NCI-H526 treated with DMSO at 0.1 percent for 48 hours (cell line): ENCODE results near the gene ZBTB20.
A peak's percentile ranks its signal among the peaks of the same experiment; 100 is the strongest.

Source experiments
- DNase-seq: peaks from one replicate; lab custom pipeline; 2025; lab: John Stamatoyannopoulos, UW

Gene ZBTB20

DNA sequence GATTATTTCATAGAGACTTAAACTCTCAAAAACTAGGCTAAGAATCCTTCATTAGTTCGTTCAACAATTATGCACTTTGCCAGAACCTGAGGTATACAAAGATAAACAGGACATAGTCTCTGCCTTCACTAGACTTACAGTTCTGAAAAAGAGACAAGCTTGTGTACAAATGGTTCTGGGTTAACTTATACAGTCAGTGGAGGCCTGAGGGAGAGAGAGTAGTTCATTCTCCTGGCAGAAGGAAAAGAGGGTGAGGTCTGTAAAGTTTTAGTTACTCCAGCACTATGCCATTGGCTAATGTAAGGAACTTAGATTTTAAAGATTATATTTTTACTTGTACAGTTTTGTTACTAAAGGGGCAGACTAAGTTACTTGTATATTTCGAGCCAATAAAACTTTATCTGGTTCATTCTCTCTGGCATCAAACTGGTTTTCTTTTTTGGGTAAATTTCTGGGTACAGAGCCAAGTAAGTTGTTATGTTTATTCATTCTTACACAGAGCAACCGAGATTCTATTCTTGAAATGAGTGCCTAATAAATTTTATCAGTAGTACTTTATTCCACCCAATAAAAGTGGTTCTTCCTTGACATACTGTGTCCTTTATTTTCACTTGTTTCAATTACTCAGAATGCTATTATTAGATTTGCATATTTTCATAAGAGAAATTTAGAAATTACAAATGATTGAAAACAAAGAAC, 574.6 kb downstream of the ZBTB20 start:
- no peak for DNase-seq

DNA sequence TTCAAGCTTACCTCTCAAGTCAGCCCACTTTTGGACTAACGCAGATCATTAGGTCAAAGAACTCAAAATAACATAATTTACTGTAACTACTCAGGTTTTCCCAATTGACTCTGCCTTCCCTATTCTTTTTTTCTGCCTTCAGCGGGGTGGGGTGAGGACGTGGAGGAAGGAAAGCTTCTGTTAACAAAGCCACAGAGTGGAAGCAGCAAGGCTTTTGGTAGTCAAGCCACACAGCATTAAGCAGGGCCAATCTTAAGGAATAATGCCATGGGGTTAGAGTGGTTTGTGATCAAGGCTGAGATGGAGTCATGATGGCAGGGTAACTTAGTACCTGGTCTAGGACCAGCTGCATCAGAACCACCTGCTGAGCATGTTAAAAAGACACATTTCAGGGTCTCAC, 575.7 kb downstream of the ZBTB20 start:
- DNase-seq, result no peak

DNA sequence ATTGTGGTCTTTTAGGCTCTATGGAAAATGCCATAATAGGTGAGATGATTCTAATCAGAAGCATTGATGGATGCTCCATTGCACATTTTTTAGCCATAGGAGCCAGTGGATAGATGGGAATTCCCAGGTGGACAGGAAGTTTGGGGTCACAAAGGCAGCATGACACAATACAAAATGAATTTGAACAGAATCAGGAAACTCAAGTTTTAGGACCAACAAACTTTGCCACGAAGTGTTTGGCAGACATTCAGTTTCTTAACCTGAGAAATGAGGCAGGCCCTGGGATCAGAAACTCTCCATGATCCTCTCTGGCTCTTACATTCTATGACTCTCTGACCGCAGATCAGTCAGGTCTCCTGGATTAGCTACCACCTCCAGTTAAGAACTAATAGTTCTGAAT, 577.9 kb downstream of the ZBTB20 start:
- no peak for DNase-seq

DNA sequence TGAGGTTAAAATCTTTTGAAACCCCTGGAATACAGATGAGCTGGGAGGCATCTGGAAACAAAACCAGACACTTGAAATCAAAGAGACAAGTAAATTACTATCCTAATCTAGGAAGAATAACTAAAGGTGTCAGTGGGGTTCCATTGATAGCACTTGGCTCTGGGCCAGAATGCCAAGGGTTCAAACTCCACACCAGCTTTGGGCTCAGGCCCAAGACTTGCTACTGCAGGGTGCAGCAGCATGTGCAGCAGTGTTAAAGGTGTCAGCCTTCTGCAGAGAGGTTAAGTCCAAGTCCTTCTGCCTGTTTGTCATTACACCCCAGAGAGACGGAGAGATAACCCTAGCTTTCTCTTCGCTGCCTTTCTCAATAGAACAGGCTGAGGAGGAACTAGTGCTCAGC, 579.3 kb downstream of the ZBTB20 start:
- DNase-seq, result no peak

DNA sequence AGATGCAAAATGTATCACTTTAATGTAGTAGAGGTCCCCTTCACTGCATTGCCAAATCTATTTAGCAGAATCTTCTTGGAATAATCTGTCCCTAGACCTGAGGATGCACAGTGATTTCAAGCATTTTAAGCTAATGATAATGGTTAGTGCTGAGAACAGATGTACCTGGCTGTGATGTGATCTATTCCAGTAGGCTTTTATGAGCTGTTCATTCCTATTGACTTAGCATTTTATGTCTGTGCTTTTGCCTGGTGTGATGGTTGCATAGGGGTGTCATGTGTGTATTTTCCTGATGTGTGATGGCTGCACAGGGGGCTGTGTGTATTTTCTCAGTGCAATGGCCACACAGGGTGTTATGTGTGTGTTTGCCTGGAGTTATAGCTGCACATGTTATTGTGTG, 580.3 kb downstream of the ZBTB20 start:
- DNase-seq, result no peak

DNA sequence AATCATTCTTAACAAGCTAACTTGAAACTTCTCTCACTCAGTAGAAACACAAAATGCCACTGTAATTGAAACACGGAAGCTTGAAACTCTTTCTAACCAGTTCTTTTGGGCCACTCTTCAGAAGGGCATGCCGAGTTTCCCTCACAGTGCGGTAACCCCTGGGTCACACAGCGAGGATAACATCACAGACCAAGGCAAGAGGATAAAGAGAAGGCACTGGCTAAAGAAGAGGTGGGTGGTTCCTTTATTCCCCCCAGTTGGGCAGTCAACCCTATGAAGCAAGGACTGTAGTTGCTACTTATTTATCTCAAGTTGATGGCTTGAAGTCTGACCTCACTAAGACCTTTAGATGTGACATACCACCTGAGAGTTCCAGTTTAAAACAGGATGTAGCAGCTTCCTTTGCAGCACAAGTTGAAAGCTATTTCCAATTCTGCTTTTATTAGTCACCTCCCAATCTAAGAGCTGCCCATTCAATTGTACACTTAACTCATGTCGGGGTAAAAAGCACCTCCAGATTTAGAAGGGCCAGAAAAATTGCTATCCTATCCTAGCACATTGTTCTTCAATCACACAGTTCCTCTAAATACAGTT, 580.8 kb downstream of the ZBTB20 start:
- DNase-seq, result no peak

DNA sequence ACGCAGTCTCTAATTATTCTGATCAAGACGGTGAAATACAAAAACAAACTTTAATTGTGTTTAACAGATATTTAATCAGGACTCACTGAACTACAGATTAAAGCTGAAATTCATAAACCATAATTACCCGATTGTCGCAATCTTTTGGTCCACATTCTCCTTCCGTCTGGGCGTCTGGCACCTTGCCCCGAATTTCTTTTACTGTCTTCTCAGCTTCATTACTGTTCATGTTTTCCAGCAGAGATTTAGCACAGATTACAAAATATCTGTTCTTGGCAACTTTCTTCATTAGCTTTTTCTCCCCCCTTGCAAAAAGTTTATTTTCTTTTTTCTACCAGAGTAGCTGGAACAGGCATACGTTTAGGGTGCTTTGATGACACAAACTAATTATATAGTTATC, 581.9 kb downstream of the ZBTB20 start:
- DNase-seq, result no peak

DNA sequence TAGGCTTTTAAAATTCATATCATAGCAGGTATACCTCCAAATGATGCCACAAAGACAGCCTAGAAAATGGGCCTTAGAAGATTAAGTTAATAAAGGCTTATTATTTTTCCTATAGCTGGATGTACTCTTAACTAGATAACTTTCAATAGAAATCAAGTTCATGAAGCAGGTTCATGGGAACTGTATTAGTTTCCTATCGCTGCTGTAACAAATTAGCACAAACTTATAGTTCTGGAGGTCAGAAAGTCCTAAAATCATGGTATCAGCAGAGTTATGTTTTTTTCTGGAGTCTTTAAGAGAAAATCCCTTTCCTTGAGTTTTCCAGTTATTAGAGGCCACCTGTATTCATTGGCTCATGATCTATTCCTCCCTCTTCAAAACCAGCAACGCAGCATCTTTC, 583.4 kb downstream of the ZBTB20 start:
- no peak for DNase-seq

DNA sequence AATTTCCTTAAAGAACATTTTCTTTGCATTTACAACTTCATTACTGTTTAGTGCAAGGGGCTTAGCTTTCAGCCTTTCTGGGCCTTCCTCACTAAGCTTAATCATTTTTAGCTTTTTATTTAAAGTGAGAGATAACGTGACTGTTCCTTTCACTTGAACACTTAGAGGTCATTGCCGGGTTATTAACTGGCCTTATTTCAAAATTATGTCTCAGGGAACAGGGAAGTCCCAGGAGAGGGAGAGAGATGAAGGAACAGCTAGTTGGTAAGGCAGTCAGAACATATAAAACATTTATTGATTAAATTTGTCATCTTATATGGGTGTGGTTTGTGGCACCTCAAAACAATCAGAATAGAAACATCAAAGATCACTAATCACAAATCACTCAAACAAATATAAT, 584.5 kb downstream of the ZBTB20 start:
- DNase-seq, result no peak

DNA sequence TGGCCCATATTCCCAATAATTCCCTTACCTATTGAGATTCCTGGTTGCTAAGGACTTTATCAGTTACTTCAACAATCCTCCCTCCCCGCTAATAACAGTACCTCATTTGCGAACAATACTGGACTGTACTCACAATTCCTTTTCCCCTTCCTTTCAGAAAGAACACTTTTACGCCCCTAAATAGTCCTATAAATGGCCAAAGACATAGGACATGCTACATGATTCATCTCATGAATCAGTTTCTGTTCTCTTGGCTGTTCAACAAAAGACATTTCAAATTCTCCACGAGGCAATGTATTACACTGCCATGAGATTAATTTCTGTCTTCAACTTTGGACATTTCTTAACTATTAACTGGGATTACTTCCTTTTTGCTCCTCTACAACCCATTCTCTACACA, 588.8 kb downstream of the ZBTB20 start:
- DNase-seq, result no peak

DNA sequence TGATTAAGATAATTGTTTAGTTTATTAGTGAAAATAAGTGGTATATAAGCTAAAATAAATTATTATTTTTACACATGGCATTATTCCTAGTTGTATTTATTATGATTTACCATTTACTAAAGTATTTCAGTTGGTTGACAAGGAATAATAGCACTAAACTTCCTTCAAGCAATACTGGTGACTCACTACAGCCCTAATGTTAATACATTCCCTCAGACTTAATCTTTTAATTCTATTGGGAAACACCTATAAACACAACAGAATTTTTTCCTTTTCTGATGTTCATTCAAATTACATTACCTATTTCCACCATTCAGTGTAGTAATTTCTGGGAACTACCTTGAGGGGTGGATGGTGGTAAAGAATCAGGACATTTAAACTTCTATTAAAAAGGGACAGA, 589.3 kb downstream of the ZBTB20 start:
- no peak for DNase-seq

DNA sequence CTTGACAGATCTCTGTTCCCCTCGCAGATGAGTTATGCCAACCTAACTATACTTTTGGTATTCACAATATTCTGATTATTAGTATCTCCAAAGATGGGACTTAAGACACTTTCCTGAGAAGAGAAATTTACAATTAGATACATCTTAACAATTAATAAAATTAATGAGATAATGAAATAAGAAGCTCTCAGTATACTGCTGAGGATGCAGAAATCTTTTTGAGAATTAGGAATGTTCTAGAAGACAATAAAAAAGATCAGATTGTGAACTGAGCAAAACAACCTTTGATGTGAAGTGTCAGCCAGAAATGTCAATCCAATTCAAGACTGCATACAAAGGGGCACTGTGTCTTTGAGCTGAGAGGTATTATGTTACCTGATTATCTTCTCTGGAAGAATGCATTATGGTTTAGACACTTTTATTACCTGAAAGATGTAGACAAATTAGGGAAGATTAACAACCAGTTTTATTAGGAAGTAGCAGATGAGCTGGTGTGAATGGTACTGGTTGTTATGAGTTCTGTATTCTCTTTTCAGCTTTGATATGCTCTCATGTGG, 590.4 kb downstream of the ZBTB20 start:
- DNase-seq, result peak; percentile 94

DNA sequence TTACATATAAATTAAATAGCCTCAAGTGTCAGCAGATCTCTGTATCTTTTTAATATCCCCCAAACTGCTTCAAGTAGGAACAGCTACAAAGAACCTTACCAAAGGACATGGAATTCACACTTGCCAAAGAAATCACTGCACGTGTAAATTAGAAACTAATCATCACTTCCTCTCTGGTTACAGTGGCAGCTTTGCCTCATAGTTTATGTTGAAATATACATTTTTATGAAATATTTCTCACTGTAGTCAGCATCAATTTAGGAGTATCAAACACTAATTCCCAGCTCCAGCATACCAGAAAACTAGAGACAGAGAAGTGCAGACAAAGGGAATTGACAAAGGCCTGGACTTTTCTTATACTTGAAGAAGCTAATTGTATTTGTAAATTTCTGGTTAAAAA, 592.4 kb downstream of the ZBTB20 start:
- no peak for DNase-seq

DNA sequence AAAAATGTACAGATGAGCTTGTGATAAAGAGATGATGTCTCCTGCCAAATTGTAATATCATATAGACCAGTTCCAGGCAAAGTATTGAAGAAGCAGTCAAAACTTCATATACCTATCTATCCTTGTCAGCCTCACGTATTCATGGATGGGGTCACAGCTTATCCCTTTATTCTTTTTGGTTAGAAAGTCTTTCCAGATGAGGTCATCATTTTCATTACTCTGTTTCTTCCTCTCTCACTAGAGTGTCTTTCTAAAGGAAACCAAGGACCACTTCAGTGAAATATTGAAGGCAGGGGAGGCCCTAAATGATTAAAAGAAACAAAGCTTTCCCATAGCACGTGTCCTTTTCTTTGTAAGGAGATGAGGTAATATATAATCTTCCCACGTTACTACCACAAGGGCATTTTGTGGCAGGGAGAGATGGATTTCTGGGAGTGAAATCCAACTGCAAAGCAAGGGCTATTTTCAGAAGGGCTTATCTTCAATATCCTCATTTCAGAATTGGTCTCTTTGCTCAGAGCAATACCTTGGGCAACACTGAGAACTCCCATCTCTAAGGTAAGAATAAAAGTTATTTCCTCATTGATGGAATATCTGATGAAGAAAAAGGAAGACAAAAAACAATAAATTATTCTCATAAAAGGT, 593.0 kb downstream of the ZBTB20 start:
- DNase-seq, result no peak

DNA sequence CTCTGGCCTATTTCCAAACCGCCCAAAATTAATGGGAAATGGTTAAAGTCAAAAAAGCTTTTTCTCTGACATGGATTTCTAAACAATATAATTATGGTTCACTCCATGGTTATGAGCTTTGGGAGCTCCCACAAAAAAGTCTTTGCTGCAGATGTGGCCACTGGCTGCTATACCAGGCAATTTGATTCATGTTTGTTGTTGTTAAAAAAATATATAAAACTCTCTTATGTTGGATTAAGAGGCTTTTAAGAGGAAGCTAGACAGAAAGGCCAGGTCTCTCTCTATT, 594.6 kb downstream of the ZBTB20 start:
- no peak for DNase-seq

DNA sequence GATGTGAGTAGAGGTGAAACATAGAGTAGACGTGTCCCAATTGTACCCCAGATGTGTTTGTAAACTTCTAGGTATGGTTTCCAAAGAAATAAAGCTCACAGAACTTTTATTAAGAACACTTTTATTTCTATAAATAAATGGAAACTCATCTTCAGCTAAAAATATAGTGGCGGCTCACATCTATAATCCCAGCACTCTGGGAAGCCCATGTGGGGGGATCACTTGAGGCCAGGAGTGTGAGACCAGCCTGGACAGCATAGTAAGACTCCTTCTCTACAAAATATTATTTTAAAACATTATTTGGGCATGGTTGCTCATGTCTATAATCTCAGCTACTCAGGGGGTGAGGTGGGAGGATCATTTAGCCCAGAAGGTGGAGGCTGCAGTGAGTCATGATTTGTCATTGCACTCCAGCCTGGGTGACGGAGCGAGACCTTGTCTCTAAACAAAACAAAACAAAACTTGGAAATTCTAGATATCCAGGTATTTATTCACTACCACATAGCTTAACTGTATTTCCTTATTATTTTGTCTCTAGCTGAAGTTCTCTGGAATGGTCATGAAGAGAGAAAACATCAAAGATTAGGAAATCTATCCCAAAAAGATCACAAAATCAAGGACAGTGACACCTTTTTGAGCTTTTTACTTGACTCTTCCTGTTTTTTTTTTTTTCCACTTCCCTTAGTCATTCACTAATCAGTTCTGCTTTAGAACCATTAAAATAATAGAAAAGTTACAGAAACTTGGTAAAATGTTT, 595.1 kb downstream of the ZBTB20 start:
- DNase-seq, result no peak

DNA sequence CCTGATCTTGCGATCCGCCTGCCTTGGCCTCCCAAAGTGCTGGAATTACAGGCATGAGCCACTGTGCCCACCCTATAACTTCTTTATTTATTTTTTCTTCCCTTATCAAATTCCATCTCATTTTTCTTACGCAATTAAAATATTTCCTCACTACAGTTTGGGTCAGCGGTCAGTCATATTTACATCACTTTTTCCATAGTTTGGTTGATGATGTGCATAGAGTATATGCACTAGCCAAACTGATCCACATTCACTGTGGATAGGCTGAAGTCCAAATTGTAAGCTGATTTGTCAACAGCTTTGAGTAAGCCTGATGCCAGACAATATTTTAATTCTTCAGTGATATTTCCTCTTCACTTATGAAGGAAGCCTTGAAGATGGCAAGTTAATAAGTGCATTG, 596.9 kb downstream of the ZBTB20 start:
- no peak for DNase-seq

DNA sequence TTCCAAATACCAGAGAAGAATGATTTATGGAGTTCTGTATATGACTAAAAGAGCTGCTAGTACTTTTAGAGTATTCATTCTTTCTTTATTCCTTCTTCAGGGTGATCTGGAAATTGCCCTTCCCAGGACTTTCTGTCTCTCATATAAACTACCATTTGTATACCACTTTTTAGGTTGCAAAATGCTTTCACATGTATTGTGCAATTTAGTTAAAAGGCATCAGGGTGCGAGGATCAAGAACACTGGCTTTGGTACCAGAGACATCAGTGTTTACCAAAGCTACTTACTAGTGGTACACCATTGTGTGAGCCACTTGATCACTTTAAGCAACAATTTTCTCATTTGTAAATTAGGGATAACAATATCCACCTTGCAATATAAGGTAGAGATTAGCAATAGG, 601.9 kb downstream of the ZBTB20 start:
- DNase-seq, result no peak

DNA sequence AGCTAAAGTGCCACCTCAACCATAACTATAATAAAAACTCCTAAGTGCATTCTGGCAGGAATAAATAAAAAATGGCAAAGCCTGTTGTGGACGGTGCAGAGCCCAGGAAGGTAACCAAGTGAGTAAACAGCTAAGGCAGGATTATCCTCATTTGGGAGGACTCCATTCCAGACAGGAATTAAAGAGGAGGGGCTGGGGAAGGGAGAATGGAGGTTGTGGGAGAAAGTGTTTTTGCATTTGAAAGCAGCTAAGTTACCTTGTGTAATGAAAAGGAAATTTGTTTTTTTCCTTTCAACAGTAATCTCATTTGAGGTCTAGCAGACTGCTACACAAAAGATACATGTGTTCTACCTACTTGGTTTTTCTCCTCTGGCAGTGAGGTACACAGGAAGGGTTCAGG, 604.7 kb downstream of the ZBTB20 start:
- DNase-seq, result no peak

DNA sequence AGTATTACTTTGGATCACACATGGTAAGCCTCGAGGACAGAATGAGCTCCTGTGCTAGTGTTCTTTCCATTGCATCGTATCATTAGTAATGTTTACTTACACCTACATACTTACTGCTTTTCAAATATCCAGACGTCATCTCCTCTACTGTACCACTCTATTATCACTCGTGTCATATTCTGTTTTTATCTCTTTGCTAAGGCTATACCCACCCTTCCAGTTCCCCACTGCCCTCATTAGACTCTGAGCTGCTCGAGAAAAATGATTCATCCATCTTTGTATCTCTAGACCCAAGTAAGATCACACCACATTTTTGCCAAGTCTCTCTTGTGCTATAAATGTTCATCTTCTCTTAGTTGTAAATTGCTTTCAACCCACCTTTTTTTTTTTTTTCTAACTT, 607.6 kb downstream of the ZBTB20 start:
- no peak for DNase-seq

DNA sequence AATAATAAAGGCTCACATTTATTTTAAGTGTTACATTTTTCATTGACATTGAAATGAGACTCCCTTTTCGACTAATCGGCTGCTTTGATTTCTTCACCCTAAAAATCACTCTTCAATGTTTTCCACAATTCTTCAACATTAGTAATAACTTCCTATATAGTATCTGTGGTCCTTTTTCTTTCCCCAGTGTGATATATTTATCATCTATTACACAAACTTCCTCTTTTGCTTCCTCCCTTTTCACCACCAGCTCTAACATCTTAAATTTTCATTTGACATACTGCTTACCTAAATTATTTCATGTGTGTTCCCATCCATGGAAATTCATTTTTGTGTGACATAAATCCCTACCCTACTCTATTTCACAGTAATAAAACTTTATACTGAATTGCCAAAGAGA, 608.9 kb downstream of the ZBTB20 start:
- DNase-seq, result no peak

DNA sequence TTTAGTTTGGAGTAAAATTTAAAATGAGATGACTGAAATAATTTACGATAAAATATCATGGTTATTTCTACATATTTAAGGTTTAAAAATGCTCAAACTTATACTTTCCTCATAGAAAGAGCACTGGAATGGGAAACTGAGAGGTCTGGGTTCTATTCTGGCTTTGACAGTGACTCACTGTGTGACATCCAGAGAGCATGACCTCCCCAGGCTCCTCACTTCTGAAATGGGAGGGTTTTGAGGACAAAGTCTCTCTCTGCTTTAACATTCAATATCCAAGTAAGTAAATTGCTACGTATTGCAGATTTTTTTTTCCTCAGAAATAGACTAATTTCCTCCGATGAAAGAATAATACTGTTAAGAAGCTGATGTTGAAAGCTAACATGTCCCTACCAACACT, 618.6 kb downstream of the ZBTB20 start:
- no peak for DNase-seq

DNA sequence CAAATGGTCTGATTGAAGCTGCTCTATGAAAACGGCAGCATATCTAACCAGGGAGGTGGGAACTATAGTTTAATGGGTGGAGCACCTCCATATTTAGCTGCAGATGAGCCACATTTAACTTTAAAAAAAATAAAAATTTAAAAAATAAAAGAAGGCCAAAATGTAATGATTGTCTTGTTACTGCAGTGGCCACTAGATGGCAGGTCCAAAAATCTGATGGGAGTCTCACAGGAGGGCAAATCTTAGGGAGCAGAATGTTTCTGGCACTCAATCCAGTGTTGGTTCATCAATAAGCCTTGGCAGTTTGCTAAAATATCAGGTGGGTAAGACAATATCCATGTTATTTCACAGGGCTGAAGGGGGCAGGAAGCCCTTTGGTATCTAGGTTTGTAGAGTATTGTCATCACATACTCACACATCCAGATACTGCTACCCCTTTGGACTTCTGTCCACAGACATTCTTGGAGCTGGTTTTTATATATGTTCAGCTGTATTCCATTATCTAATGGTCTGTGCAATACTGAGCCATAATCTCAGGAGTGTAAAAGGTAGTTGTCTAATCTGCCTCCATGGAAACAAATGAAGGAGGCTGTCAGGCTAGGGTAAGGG, 619.9 kb downstream of the ZBTB20 start:
- DNase-seq, result no peak
